Measurements from ENCODE around the gene DDA1. TPM values are rescaled to one million over a fixed set of nuclear protein-coding genes. Genes with fewer than 3 reads are reported as not detected.

DDA1 gene
- total and polyA plus RNA-seq, 2 of the 13 experiments (the other 11 are each of a cell fraction or from before 2014, with no cell fraction given): 24.5 to 26.0 TPM

GRCh38 chr19:17305517-17306284 lies 3.7 kb upstream of the DDA1 start, which contains the start of gene MRPL34 (continued):
- peak; percentile 26; the same call in 1 of the 2 replicates for TF ChIP-seq TOPORS (CRISPR knock-in tag; IDR thresholded peaks at IDR 0.05)
- no peak; the same call in 1 of the 2 replicates for TF ChIP-seq ZNF749 (CRISPR knock-in tag; IDR thresholded peaks at IDR 0.05; ENCODE audit: borderline replicate concordance)
- TF ChIP-seq PRDM4 (CRISPR knock-in tag; IDR thresholded peaks at IDR 0.05; ENCODE audit: borderline replicate concordance): no peak
- TF ChIP-seq ATF7-NPFF (CRISPR knock-in tag; IDR thresholded peaks at IDR 0.05; ENCODE audit: low read depth): peak; percentile 33; the same call in 1 of the 2 replicates
- TF ChIP-seq ISX (CRISPR knock-in tag; conservative IDR thresholded peaks at IDR 0.05): no peak
- 0 out of 2 replicates have a peak, but pooled peaks have one; percentile 67 for TF ChIP-seq ZNF580 (CRISPR knock-in tag; IDR thresholded peaks at IDR 0.05; ENCODE audit: borderline replicate concordance, low read depth)
- no peak for TF ChIP-seq HOXA7 (CRISPR knock-in tag; IDR thresholded peaks at IDR 0.05)
- 0 out of 2 replicates have a peak, but pooled peaks have one; percentile 11 for TF ChIP-seq MAFF (IDR thresholded peaks at IDR 0.05; ENCODE audit: low read depth, low read length)
- peak; percentile 55 for TF ChIP-seq ZBTB33 (CRISPR knock-in tag; IDR thresholded peaks at IDR 0.05)
- peak; percentile 80 for TF ChIP-seq DRAP1 (CRISPR knock-in tag; IDR thresholded peaks at IDR 0.05)
- TF ChIP-seq RARA (CRISPR knock-in tag; IDR thresholded peaks at IDR 0.05): 0 out of 2 replicates have a peak, but pooled peaks have one; percentile 23
- TF ChIP-seq KDM4B (CRISPR knock-in tag; IDR thresholded peaks at IDR 0.05): no peak
- 0 out of 2 replicates have a peak, but pooled peaks have one; percentile 57 for TF ChIP-seq ZNF761 (CRISPR knock-in tag; conservative IDR thresholded peaks at IDR 0.05)
- no peak for TF ChIP-seq HMG20B (CRISPR knock-in tag; conservative IDR thresholded peaks at IDR 0.05)
- no peak for TF ChIP-seq TRIM24 (CRISPR knock-in tag; IDR thresholded peaks at IDR 0.05)
- no peak for TF ChIP-seq SP4 (CRISPR knock-in tag; IDR thresholded peaks at IDR 0.05)
- TF ChIP-seq ZNF550 (CRISPR knock-in tag; IDR thresholded peaks at IDR 0.05; ENCODE audit: borderline replicate concordance): no peak
- no peak for TF ChIP-seq CBX2 (IDR thresholded peaks at IDR 0.05; ENCODE audit: low read depth, low read length)
- TF ChIP-seq CBX2 (CRISPR knock-in tag; IDR thresholded peaks at IDR 0.05; ENCODE audit: low read depth): no peak
- TF ChIP-seq ZNF792 (CRISPR knock-in tag; IDR thresholded peaks at IDR 0.05): 0 out of 2 replicates have a peak, but pooled peaks have one; percentile 51
- no peak for TF ChIP-seq RFXAP (CRISPR knock-in tag; IDR thresholded peaks at IDR 0.05; ENCODE audit: borderline replicate concordance)
- peak; percentile 96 for TF ChIP-seq CTCF (CRISPR knock-in tag; IDR thresholded peaks at IDR 0.05)
- no peak for TF ChIP-seq JDP2 (CRISPR knock-in tag; IDR thresholded peaks at IDR 0.05; ENCODE audit: borderline replicate concordance)
- TF ChIP-seq MTA1 (CRISPR knock-in tag; IDR thresholded peaks at IDR 0.05; ENCODE audit: borderline replicate concordance): 0 out of 2 replicates have a peak, but pooled peaks have one; percentile 41
